Heart left ventricle (tissue), 16 donors: ENCODE data around the gene USP35. TPM values are rescaled to one million over a fixed set of nuclear protein-coding genes. Genes with fewer than 3 reads are reported as not detected.

Source experiments
- ATAC-seq, 4 donors: fragments of 200-7000 bp; cut with Tn5 transposase; one replicate each; pipeline ENCODE4 v1.9.1; 2020 to 2022; ENCODE audit warnings: moderate library complexity in 4 of 4, mild to moderate bottlenecking in 3 of 4, moderate number of reproducible peaks in 1 of 4
- DNase-seq, 5 donors: peaks; one replicate each; pipeline ENCODE4 v3.0.0-alpha.2; 2020
- H3K27ac ChIP-seq, 12 donors: fragments of 200-600 bp; sonication (generic) in 4 of 12; one replicate each; pipeline versions ENCODE4 v1.5.0 to v1.8.0; 2016 to 2022; ENCODE audit warnings: mild to moderate bottlenecking in 2 of 12
- H3K27me3 ChIP-seq, 9 donors: fragments of 200-600 bp; sonication (generic) in 2 of 9; one replicate each; pipeline versions ENCODE4 v1.5.1 to v1.8.0; 2016 to 2022; ENCODE audit warnings: mild to moderate bottlenecking in 3 of 9
- H3K36me3 ChIP-seq, 9 donors: fragments of 200-600 bp; sonication (generic) in 2 of 9; one replicate each; pipeline versions ENCODE4 v1.5.0 to v1.8.0; 2018 to 2022; ENCODE audit warnings: mild to moderate bottlenecking in 2 of 9
- H3K4me1 ChIP-seq, 12 donors: fragments of 200-600 bp; sonication (generic) in 4 of 12; one replicate each; pipeline versions ENCODE4 v1.5.0 to v1.8.0; 2016 to 2022; ENCODE audit warnings: mild to moderate bottlenecking in 3 of 12
- H3K4me3 ChIP-seq, 12 donors: fragments of 200-600 bp; sonication (generic) in 4 of 12; one replicate each; pipeline versions ENCODE4 v1.5.0 to v1.8.0; 2017 to 2022; ENCODE audit warnings: mild to moderate bottlenecking in 9 of 12, moderate library complexity in 4 of 12
- H3K9me3 ChIP-seq, 12 donors: fragments of 200-600 bp; sonication (generic) in 4 of 12; one replicate each; pipeline versions ENCODE4 v1.5.0 to v1.8.0; 2016 to 2022; ENCODE audit warnings: mild to moderate bottlenecking in 1 of 12
- CTCF ChIP-seq, 12 donors: fragments of 200-600 bp; sonication (generic) in 4 of 12; IDR thresholded peaks; one replicate each; pipeline versions ENCODE4 v1.5.0 to v1.8.0; 2018 to 2022; ENCODE audit warnings: antibody characterized with exemption in 12 of 12, mild to moderate bottlenecking in 5 of 12
- POLR2A ChIP-seq, 2 donors: fragments of 450-650 bp; IDR thresholded peaks; one replicate each; pipeline ENCODE4 v1.6.1; 2017; ENCODE audit warnings: antibody characterized with exemption in 2 of 2, mild to moderate bottlenecking in 2 of 2, moderate library complexity in 2 of 2
- WGBS, 4 donors: extraction: QIAGEN DNeasy Blood & Tissue Kit in 2 of 4; methylation state at CpG; one replicate each; pipeline versions ENCODE4 v1.1.5 to v1.1.7; 2013 to 2018; 5-methylcytosine and 5-hydroxymethylcytosine counted together
- intact Hi-C, 10 donors: fragments of 100-400 bp; cut with DNase I; formaldehyde crosslinking; loops; one replicate each; pipeline versions ENCODE4 v1.11.1 to v1.14.2; 2022
- polyA plus RNA-seq, 2 donors: library from polyadenylated mRNA; stranded (reverse); fragments of 200-250 nt; gene quantifications; one replicate each; pipeline ENCODE4 v1.2.3, GENCODE V29; 2013
- total RNA-seq, 9 donors: library from RNA; depleted of rRNA in 2 of 9; stranded (reverse); fragments of >200 nt in 2 of 9; fragmentation: NEBNext Ultra II Directional in 3 of 9; extraction: Animal tissue kit (Norgen Biotek cat#: 25700) in 3 of 9; gene quantifications; one replicate each; pipeline versions ENCODE4 v1.1.0 to v1.2.4, GENCODE V29; 2016 to 2023
- donor health status: ischemic (EF 13 %, LVEDD 7.1; RV severe dilation, severe dysfunction).
- donor health status: healthy with polysubstance abuse.
- donor health status: DM: no; HTN: yes; CAD: no.
- donor health status: DM: no; HTN: no; CAD: no.
- donor health status: ischemic (EF 25% LVEDD 6.9; RV normal size, moderate dysfunction).
- donor health status: ischemic (EF 25% LVEDD 5.7; RV mildly dilated, moderate dysfunction).
- donor health status: healthy.
- donor health status: DM: yes; HTN: yes; CAD: no.
- donor health status: ischemic (EF 35%, LVEDD 5.7; RV mildly dilated, moderate dysfunction).
- donor health status: nonischemic (EF 11% LVEDD 7.7; RV severe dilation, severe dysfunction).
- donor health status: DM: yes; HTN: yes; CAD: no.
- donor health status: PGD.
- donor health status: ischemic (EF 29% LVEDD 5.4; RV normal size, mild dysfunction).
- donor health status: nonischemic (EF 23%, LVEDD 6.1; RV moderate dilation, normal function).

The USP35 gene
- total and polyA plus RNA-seq, 11 donors = 4.5 to 8.1 (median 5.3) TPM

- H3K4me1 ChIP-seq = peaks cover 0 to 28% (median 14%) of the 10 kb centered on the region in 12 donors
- peak overlapping the region; percentile 47 to 88 (median 73) for H3K4me3 ChIP-seq
- peak overlapping the region in 5 of 12 donors; percentile 73 to 79 (median 74) for H3K27ac ChIP-seq
- no peak for DNase-seq
- intact Hi-C loops = loop anchor here in 9 of 10 donors (5.0 to 10.0 kb wide), 6 partner anchors 47 to 424 kb away; partner anchors contain the start of genes GAB2 (in 1 of the 9), KCTD21 (in 1 of the 9) and USP35 (in 1 of the 9)
- no peak for ATAC-seq
- 62 to 77% (median 75%) methylated on average over 17 of the region's 17 CpGs for WGBS, 4 donors
- no peaks in the 10 kb centered on the region for H3K9me3 ChIP-seq
- no peaks in the 10 kb centered on the region for H3K27me3 ChIP-seq
- H3K36me3 ChIP-seq = peaks cover 0 to 13% (median 0%) of the 10 kb centered on the region in 9 donors
- TF ChIP-seq CTCF (IDR thresholded peaks at IDR 0.05) = no peak
- TF ChIP-seq POLR2A (IDR thresholded peaks at IDR 0.05) = no peak
Observed at GRCh38 chr11:78140392-78141077, 48.2 kb upstream of the USP35 start.

- H3K4me3 ChIP-seq = no peak overlapping the region
- H3K4me1 ChIP-seq = peaks cover 0 to 16% (median under 1%) of the 10 kb centered on the region in 12 donors
- TF ChIP-seq POLR2A (IDR thresholded peaks at IDR 0.05) = no peak
- no peak for TF ChIP-seq CTCF (IDR thresholded peaks at IDR 0.05)
- intact Hi-C loops = loop anchor here in 9 of 10 donors (5.0 to 10.0 kb wide), 4 partner anchors 269 to 419 kb away; partner anchors contain the start of gene GAB2 (in 1 of the 9)
- no peak for ATAC-seq
- no peaks in the 10 kb centered on the region for H3K27me3 ChIP-seq
- peaks cover 0 to 9% (median 0%) of the 10 kb centered on the region in 9 donors for H3K36me3 ChIP-seq
- H3K27ac ChIP-seq = no peak overlapping the region
- 93 to 96% (median 94%) methylated on average over 1 of the region's 1 CpG for WGBS, 4 donors
- no peaks in the 10 kb centered on the region for H3K9me3 ChIP-seq
- no peak for DNase-seq
Observed at GRCh38 chr11:78145511-78146025, 43.2 kb upstream of the USP35 start.

GRCh38 chr11:78147807-78148206 lies 40.9 kb upstream of the USP35 start:
- Histone ChIP-seq H3K4me3 (no peak overlapping the region), H3K4me1 (peaks cover 0 to 11% (median 0%) of the 10 kb centered on the region in 12 donors), H3K9me3 (no peaks in the 10 kb centered on the region), H3K27ac (no peak overlapping the region), H3K36me3 (no peaks in the 10 kb centered on the region), H3K27me3 (no peaks in the 10 kb centered on the region)
- ATAC-seq (no peak), DNase-seq (no peak)
- WGBS, 4 donors = 92 to 100% (median 96%) methylated on average over 2 of the region's 2 CpGs
- intact Hi-C loops = loop anchor here (2.0 to 10.0 kb wide), 5 partner anchors 267 to 417 kb away; partner anchors contain the start of gene GAB2 (in 1 of the 10)
- TF ChIP-seq POLR2A (IDR thresholded peaks at IDR 0.05) = no peak

- intact Hi-C loops = loop anchor here (2.0 to 10.0 kb wide), 6 partner anchors 265 to 415 kb away; partner anchors contain the start of gene GAB2 (in 1 of the 10)
- no peaks in the 10 kb centered on the region for H3K27me3 ChIP-seq
- peaks cover 0 to 11% (median 0%) of the 10 kb centered on the region in 12 donors for H3K4me1 ChIP-seq
- ATAC-seq = peak; percentile 56 to 84 (median 78)
- H3K36me3 ChIP-seq = no peaks in the 10 kb centered on the region
- H3K9me3 ChIP-seq = no peaks in the 10 kb centered on the region
- no peak overlapping the region for H3K27ac ChIP-seq
- H3K4me3 ChIP-seq = no peak overlapping the region
- peak in 11 of 12 donors; percentile 11 to 66 (median 36) for TF ChIP-seq CTCF (IDR thresholded peaks at IDR 0.05)
- no peak for TF ChIP-seq POLR2A (IDR thresholded peaks at IDR 0.05)
- no peak for DNase-seq
- WGBS, 4 donors = 5 to 16% (median 6%) methylated on average over 1 of the region's 1 CpG
Observed at GRCh38 chr11:78149646-78150045, 39.1 kb upstream of the USP35 start.
